ENCODE results near the gene AJAP1. TPM values are rescaled to one million over a fixed set of nuclear protein-coding genes. Genes with fewer than 3 reads are reported as not detected.

The AJAP1 gene
- total and polyA plus RNA-seq, 2 of the 13 experiments (the other 11 are each of a cell fraction or from before 2014, with no cell fraction given): not detected

GRCh38 chr1:4713669-4714068, 59.3 kb downstream of the AJAP1 start (continued):
- TF ChIP-seq KIAA2018 (CRISPR knock-in tag; IDR thresholded peaks at IDR 0.05; ENCODE audit: borderline replicate concordance) (no peak), TCF12 (IDR thresholded peaks at IDR 0.05) (no peak), TCF12 (CRISPR knock-in tag; IDR thresholded peaks at IDR 0.05) (no peak), MYC (CRISPR knock-in tag; IDR thresholded peaks at IDR 0.05; ENCODE audit: borderline replicate concordance) (no peak)

GRCh38 chr1:4716406-4716805, 62.0 kb downstream of the AJAP1 start:
- no peak for ATAC-seq
- no peak for DNase-seq (ENCODE audit: low spot score)
- Histone ChIP-seq H2AFZ (ENCODE audit: low read length) (no peak overlapping the region), H3K79me2 (ENCODE audit: insufficient read depth, low read length) (no peaks in the 10 kb centered on the region), H4K20me1 (ENCODE audit: insufficient read depth, low read length) (no peaks in the 10 kb centered on the region), H3K4me3 (replicated peaks in 1 of 3; ENCODE audit: insufficient read depth in 1 of 3, low read depth in 2 of 3, low read length in 3 of 3) (no peak overlapping the region), H3K9me3 (ENCODE audit: low read length) (peaks cover 14% of the 10 kb centered on the region; the same call in 1 of the 2 replicates), H3K27me3 (ENCODE audit: control insufficient read depth in 1 of 2, insufficient read depth in 2 of 2, low read length in 2 of 2) (no peaks in the 10 kb centered on the region; a peak in 1 of 5 replicates), H3K36me3 (replicated peaks in 1 of 2; ENCODE audit: control insufficient read depth in 1 of 2, insufficient read depth in 2 of 2, low read length in 2 of 2) (no peaks in the 10 kb centered on the region), H3K4me2 (ENCODE audit: low read depth, low read length) (no peak overlapping the region), H3K27ac (ENCODE audit: extremely low read length, insufficient read depth, low read length) (no peak overlapping the region), H3K9ac (ENCODE audit: insufficient read depth, low read depth, low read length) (no peak overlapping the region), H3K4me1 (ENCODE audit: insufficient read depth, low read length) (peaks cover 2% of the 10 kb centered on the region)
- in situ Hi-C loops (cut with HindIII; ENCODE audit: extremely low pct_ligation_motif_present, low pct_unique_long_range_greater_than_20kb) (no loop called here), intact Hi-C loops (cut with micrococcal nuclease; ENCODE audit: unreplicated experiment) (no loop called here)
- TF ChIP-seq CREB1 (IDR thresholded peaks at IDR 0.05) (peak; percentile 97), CREB1 (CRISPR knock-in tag; IDR thresholded peaks at IDR 0.05) (no peak), RAD51 (IDR thresholded peaks at IDR 0.05; ENCODE audit: borderline replicate concordance) (no peak), ELF1 (CRISPR knock-in tag; IDR thresholded peaks at IDR 0.05) (no peak), FOXK2 (IDR thresholded peaks at IDR 0.05) (0 out of 2 replicates have a peak, but pooled peaks have one; percentile 14), ZSCAN30 (CRISPR knock-in tag; IDR thresholded peaks at IDR 0.05) (no peak), FOXP1 (IDR thresholded peaks at IDR 0.05) (0 out of 2 replicates have a peak, but pooled peaks have one; percentile 43), FOXP1 (CRISPR knock-in tag; IDR thresholded peaks at IDR 0.05) (no peak)
- FAIRE-seq: no peak
- no TSS peak for BruUV-seq (replicated peaks)
- POLR2A ChIA-PET: no interaction called here
- CTCF ChIA-PET (ENCODE audit: low intra/inter-chr PET ratio, low total read pairs): no interaction called here
